ENCODE data around the gene KRT36. TPM values are rescaled to one million over a fixed set of nuclear protein-coding genes. Genes with fewer than 3 reads are reported as not detected.

KRT36 gene
- total RNA-seq, 4 donors from 2014 or later = not detected

- no peak for TF ChIP-seq EP300 (IDR thresholded peaks at IDR 0.05; ENCODE audit: low read depth)
- no peak for TF ChIP-seq CTCF (IDR thresholded peaks at IDR 0.05)
- no peak for TF ChIP-seq POLR2A (IDR thresholded peaks at IDR 0.05)
- no peak for TF ChIP-seq POLR2AphosphoS5 (IDR thresholded peaks at IDR 0.05)
- Histone ChIP-seq H3K36me3 (no peaks in the 10 kb centered on the region), H3K4me3 (no peak overlapping the region), H3K27ac (no peak overlapping the region), H3K4me1 (peaks cover 0 to 12% (median 3%) of the 10 kb centered on the region in 4 donors), H3K27me3 (no peaks in the 10 kb centered on the region), H3K9me3 (no peaks in the 10 kb centered on the region)
- in situ Hi-C loops (cut with MboI; ENCODE audit: low pct_ligation_motif_present in 1 of 4, low pct_unique_long_range_greater_than_20kb in 1 of 4, low sequenced_read_pairs in 3 of 4) (loop anchor here in 1 of 4 donors (25.0 kb wide), 1 partner anchor 625 kb away; no protein-coding TSS in a partner anchor), intact Hi-C loops (cut with DNase I; ENCODE audit: low total_unique reads) (no loop called here)
- WGBS, 2 donors (ENCODE audit: low coverage in 1 of 2) = 92% methylated on average over 7 of the region's 7 CpGs; no CpG with 5 or more reads in 1 of the 2 donors
- no peak for DNase-seq
Measured at GRCh38 chr17:41537614-41537954, 47.9 kb upstream of the KRT36 start.

- WGBS, 2 donors (ENCODE audit: low coverage in 1 of 2) = 96 to 100% methylated on average over 1 to 7 of the region's 7 CpGs
- intact Hi-C loops (cut with DNase I; ENCODE audit: low total_unique reads) (no loop called here), in situ Hi-C loops (cut with MboI; ENCODE audit: low pct_ligation_motif_present in 1 of 4, low pct_unique_long_range_greater_than_20kb in 1 of 4, low sequenced_read_pairs in 3 of 4) (loop anchor here in 1 of 4 donors (25.0 kb wide), 1 partner anchor 625 kb away; no protein-coding TSS in a partner anchor)
- H3K9me3 ChIP-seq = no peaks in the 10 kb centered on the region
- TF ChIP-seq CTCF (IDR thresholded peaks at IDR 0.05) (no peak), POLR2AphosphoS5 (IDR thresholded peaks at IDR 0.05) (no peak), EP300 (IDR thresholded peaks at IDR 0.05; ENCODE audit: low read depth) (no peak), POLR2A (IDR thresholded peaks at IDR 0.05) (no peak)
- no peaks in the 10 kb centered on the region for H3K27me3 ChIP-seq
- no peak overlapping the region for H3K27ac ChIP-seq
- H3K4me1 ChIP-seq = peaks cover 0 to 6% (median 2%) of the 10 kb centered on the region in 4 donors
- no peaks in the 10 kb centered on the region for H3K36me3 ChIP-seq
- no peak for DNase-seq
- no peak overlapping the region for H3K4me3 ChIP-seq
Measured at GRCh38 chr17:41536741-41537613, 47.3 kb upstream of the KRT36 start.

GRCh38 chr17:41535764-41536481 lies 46.2 kb upstream of the KRT36 start:
- 68% methylated on average over 14 of the region's 15 CpGs; no CpG with 5 or more reads in 1 of the 2 donors for WGBS, 2 donors (ENCODE audit: low coverage in 1 of 2)
- Histone ChIP-seq H3K4me1 (peaks cover 0 to under 1% (median 0%) of the 10 kb centered on the region in 4 donors), H3K4me3 (no peak overlapping the region), H3K27me3 (no peaks in the 10 kb centered on the region), H3K27ac (no peak overlapping the region), H3K9me3 (no peaks in the 10 kb centered on the region), H3K36me3 (no peaks in the 10 kb centered on the region)
- in situ Hi-C loops (cut with MboI; ENCODE audit: low pct_ligation_motif_present in 1 of 4, low pct_unique_long_range_greater_than_20kb in 1 of 4, low sequenced_read_pairs in 3 of 4) = loop anchor here in 1 of 4 donors (25.0 kb wide), 1 partner anchor 624 kb away; no protein-coding TSS in a partner anchor
- no peak for TF ChIP-seq EP300 (IDR thresholded peaks at IDR 0.05; ENCODE audit: low read depth)
- no peak for TF ChIP-seq CTCF (IDR thresholded peaks at IDR 0.05)
- no peak for TF ChIP-seq POLR2A (IDR thresholded peaks at IDR 0.05)
- no peak for TF ChIP-seq POLR2AphosphoS5 (IDR thresholded peaks at IDR 0.05)
- intact Hi-C loops (cut with DNase I; ENCODE audit: low total_unique reads) = no loop called here
- peak; percentile 62 for DNase-seq

Data from transverse colon (tissue), 4 donors.